Stimulated activated CD8-positive, alpha-beta memory T cell treated with anti-CD3 and anti-CD28 coated beads, Interleukin-2, amount 100 ng/mL, for 48 hours (primary cell): ENCODE results near the gene DRD5.
"Not testable (repeated sequence)": the region's sequence is repeated elsewhere in the genome, so short reads cannot be mapped to it uniquely, and the experiment has no call there.

Source experiments
- DNase-seq, 2 donors: peaks; one replicate each; pipeline ENCODE4 v3.0.0-alpha.2; 2020; ENCODE audit warnings: low read depth in 2 of 2

DRD5 gene

DNA sequence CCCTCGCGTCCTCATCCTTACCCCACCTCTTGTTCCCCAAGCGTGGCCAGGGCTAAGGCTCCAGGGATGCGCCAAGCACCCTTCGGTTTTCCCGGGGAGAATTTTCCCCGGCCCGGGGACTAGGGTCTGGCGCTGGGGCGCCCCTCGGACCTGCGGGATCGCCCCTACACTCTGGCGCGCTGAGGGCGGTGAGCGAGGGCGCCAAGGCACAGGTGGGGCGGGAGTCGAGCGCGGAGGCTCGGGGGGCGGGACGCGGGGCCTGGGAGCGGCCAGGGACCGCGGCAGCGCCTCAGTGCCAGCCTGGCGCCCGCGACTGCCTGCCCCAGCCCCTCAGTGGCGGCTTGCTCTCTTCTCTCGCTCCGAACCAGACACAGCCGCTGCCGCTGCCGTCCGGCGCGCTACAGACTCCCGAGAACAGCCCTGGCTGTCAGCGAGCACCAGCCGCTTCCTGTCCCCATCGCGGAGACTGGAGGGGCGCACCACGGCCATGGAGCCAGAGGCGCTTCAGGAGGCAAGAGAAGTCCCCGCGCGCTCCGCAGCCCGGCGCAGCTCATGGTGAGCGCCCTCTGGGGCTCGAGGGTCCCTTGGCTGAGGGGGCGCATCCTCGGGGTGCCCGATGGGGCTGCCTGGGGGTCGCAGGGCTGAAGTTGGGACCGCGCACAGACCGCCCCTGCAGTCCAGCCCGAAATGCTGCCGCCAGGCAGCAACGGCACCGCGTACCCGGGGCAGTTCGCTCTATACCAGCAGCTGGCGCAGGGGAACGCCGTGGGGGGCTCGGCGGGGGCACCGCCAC, at the start of gene DRD5:
Gene DRD5, plus strand, starts transcription at position 292 of the 793 bp plus-strand sequence. Its CDS starts 396 bp downstream, at position 688.
- no peak for DNase-seq

DNA sequence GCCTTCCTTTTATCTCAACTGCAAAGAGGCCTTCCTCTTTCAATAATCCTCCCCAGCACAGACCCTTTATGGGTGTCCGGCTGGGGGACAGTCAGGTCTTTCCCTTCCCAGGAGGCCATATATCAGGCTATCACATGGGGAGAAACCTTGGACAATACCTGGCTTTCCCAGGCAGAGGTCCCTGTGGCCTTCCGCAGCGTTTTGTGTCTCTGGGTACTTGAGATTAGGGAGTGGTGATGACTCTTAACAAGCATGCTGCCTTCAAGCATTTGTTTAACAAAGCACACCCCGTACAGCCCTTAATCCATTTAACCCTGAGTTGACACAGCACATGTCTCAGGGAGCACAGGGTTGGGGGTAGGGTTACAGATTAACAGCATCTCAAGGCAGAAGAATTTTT, 49.2 kb upstream of the DRD5 start:
- DNase-seq: not testable (repeated sequence)

- no peak for DNase-seq
Measured at GRCh38 chr4:9735515-9735914, 45.9 kb upstream of the DRD5 start.

- not testable (repeated sequence) for DNase-seq
Measured at GRCh38 chr4:9737280-9737679, 44.2 kb upstream of the DRD5 start.

GRCh38 chr4:9743789-9744188, 37.6 kb upstream of the DRD5 start:
- not testable (repeated sequence) for DNase-seq

DNA sequence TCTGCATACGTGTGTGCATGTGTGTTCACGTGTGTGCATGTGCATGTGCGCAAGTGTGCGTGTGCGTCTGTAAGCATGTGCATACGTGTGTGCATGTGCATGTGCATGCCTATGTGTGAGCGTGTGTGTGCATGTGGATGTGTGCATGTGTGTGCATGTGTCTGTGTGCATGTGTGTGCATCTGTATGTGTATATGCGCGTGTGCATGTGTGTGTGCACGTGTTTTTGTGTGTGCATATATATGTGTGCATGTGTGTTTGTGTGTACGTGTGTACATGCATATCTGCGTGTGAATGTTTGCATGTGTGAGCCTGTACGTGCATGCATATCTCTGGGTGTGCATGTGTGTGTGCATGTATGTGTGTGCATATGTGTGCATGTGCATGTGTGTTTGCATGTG, 35.7 kb upstream of the DRD5 start:
- no peak for DNase-seq

- DNase-seq: no peak
Measured at GRCh38 chr4:9758641-9759317, 22.7 kb upstream of the DRD5 start.

DNA sequence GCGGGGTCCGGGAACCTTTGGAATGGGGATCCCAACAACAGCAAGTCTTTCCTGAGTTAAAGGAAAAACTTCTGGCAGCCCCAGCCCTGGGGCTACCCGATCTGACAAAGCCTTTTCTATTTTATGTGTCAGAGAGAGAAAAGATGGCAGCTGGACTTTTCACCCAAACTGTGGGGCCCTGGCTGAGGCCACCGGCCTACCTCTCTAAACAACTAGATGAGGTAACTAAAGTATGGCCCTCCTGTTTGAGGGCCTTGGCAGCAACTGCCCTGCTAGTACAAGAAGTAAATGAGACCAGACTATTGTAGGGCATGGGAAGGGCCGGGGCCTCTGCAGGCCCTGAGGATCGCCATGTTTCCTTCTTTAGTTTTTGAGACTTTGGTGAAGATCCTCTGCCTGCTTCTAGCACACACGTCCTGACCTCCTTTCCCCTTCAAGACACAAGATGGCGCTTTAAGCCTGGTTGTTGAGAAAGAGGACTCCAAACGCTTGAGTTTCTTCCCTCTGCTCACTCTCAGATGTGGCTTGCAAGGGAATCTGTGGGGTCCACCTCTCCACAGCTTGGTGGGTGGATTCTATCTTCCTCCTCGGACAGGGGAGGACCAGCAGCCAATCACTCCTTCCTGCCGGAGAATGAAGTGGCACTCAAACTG, 18.5 kb upstream of the DRD5 start:
- no peak for DNase-seq

DNA sequence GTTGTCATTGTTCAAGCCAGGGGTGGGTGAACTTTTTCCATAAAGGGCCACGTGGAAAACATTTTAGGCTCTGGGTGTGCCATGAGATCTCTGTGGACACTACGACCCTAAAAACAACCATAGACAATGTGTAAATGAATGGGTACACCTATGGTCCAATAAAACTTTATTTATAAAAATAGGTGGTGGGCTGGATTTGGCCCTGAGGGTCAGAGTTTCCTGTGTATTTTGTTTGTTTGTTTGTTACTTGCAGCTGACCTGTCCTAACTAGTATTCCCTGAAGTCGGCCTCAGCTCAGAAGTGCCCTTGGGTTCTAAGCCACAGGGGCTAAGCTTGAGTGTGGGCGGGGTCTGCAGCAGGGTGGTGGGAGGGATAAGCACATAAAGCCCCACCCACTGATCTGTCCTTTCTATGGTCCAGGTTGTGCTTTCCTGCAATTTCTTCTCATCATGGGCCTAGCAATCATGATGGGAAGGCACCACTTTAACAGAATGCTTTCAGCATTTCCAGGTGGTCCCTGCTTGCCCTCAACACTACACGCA, 17.2 kb upstream of the DRD5 start:
- no peak for DNase-seq

- no peak for DNase-seq
Measured at GRCh38 chr4:9765091-9765490, 16.3 kb upstream of the DRD5 start.

DNA sequence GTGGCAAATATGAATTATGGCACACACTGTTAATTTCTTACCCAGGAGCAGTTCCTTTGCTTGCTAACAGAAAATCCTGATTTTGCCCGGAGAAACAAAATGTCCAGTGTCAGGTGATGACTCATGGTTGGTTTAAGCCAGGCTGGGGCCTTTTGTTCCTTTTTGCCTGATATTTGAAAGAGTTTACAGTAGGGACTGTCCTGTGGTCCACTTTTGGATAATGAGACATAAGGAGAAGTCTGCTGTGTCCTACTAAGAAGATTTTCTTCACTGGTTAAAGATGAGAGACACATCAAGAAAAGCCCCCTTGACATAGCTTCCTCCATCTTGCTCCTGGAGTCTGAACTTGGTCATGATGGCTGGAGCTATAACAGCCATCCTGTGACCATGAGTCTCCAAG, 12.1 kb upstream of the DRD5 start:
- no peak for DNase-seq

- no peak for DNase-seq
Measured at GRCh38 chr4:9771034-9771433, 10.4 kb upstream of the DRD5 start.

DNA sequence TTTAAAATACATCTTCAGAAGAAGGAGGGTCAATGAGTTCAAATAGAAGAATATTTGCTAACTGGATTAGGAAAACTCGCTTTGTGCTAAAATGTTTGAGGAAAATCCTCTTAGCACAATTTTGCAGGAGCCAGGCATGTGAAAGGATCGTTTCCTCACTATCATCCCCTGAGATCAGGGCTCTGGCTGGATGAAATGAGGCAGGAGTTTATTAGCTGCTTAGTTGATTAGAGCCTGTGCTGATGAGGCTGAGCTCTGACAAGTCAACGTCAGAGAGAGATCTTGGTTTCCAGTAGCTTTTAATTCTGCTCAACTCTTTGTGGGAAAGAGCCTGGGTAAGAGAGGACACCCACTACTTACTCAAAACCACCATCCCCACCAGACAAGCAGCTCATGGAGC, 8.0 kb upstream of the DRD5 start:
- no peak for DNase-seq

- no peak for DNase-seq
Measured at GRCh38 chr4:9782136-9782436, 652 bp downstream of the DRD5 start.

DNA sequence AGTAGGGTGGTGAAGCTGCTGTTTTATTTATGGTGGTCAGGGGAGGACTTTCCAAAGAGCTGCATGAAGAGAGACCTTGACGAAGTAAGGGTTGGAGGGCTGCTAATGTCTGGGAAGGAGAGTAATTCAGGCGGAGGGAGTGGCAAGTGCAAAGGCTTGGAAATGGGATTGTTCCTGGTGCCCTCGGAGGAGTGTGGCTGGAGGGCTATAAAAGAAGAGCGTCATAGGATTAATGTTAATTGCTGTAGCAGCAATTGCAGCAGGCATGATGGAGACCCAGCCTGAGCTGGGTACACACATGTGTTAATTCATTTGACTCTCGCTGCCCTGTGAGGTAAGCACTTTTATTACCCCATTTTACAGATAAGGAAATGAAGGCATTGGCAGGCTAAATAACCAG, 4.5 kb downstream of the DRD5 start:
- not testable (repeated sequence) for DNase-seq

GRCh38 chr4:9792381-9792780, 10.9 kb downstream of the DRD5 start:
- DNase-seq: no peak

DNA sequence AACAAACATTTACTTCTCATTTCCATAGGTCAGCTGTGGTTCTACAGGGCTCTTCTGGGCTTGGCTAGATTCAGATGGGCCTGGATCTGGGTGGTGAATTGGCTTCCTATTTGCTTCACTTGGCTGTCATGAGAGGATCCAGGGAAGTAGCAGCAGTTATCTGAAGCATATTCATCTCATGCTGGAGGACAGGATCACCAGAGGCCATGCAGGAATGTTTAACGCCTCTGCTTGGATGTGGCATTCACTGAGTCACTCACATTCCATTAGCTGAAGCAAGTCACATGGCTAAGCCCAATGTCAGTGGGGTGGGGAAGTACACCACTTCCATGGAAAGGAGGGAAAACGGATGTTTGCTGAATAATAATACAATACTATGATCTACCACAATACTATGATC, 15.2 kb downstream of the DRD5 start:
- not testable (repeated sequence) for DNase-seq

- DNase-seq: no peak
Measured at GRCh38 chr4:9800848-9801247, 19.4 kb downstream of the DRD5 start.

DNA sequence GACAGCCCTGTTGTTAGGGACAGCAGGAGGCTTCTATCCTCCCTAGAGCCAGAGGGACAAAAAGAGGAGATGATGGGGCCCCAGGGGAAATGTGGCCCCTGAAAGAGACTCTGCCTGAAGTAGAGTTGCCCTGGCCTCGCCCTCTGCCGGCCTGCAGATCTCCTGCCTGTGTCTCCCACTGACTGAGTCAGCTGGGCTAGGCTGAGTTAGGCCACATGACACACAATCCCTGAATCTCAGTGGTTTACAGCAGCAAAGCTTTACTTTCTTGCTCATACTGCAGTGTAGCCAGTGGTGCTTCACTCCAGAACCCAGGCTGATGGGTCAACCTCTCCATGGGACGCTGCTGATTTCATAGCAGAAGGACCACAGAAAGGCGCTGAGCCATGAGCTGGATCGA, 23.5 kb downstream of the DRD5 start:
- no peak for DNase-seq

DNA sequence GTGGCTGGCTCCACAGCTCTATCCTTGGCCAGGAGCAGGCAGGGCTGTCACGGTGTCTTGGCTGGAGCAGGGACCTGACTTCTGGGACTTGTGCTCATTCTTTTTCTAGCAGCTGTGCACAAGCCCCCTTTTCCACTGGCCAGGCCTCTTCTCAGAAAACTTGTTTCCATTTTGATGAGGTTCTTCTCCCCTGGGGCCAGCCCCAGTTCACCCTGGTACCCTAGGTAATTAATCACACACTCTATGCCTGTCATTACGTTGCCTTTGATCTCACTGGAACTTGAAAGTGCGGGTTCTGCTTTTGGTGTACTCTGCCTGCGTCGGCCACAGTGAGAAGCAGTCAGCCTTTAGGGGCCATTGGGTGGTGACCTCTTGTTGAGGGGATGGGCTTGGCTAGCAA, 26.6 kb downstream of the DRD5 start:
- no peak for DNase-seq

DNA sequence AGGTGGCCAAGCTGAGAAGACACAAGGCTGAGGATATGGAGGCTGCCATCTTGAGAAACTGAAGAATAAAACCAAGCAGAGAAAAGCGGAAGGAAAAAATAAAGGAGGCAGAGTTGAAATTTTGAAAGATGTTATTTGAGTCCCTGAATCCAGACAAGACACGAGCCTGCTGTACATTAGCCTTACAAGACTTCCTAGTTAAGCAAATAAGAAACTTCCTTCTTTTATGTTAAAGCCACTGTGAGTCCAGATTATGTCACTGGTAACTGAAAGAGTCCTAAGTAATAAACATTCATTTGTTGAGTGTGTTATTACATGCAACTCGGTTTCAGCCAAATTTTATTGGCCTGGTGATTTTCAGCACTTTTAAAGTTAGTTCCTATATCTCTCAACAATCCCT, 30.4 kb downstream of the DRD5 start:
- DNase-seq: no peak

DNA sequence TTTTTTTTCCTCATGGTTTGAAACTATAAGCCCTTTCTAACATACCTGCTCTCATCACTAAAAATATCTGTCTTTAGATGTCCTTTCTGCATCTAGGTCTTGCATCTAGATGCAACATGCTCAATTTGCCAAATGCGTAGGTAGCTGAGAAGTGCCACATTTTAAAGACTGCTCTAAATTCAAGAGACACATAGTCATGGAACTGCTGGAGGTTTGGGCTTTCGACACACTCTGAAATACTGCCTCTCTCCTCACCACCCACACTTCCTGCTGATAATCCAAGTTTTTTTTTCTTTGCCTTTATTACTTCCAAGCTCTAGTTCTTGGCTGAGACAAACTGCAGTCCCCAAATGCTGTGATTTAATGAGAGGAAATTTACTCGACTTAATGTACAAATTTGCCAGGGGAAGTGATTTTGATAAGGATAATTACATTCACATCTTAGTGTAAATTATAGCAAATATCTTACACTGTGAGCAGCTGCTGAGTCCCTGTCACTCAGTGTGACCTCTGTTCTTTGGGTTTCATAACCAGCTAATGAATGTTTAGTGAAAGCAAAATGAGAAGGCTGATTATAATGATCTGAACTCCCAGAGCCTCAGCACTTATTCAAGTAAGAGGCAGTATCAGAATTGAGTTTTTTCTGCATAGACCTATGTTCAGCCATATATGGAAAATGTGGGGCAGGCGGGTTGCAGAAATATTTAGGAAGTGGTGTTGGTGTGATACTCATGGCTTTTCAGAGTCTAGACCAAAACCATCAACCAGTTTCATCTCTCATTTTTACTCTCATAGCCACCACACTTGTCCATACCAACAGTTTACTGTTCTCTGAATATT, 31.3 kb downstream of the DRD5 start:
- no peak for DNase-seq
